GM21367 (cell line): ENCODE measurements around the gene CLEC2B.
"Not testable (repeated sequence)": the region's sequence is repeated elsewhere in the genome, so short reads cannot be mapped to it uniquely, and the experiment has no call there.

ENCODE experiments used
- ATAC-seq: cut with Tn5 transposase; IDR thresholded peaks from one replicate; pipeline ENCODE4 v1.9.1; 2021; ENCODE audit not compliant: unreplicated experiment

CLEC2B gene

GRCh38 chr12:9869307-9870161, at the start of gene CLEC2B:
Gene CLEC2B (minus strand): TSS chr12:9869354.
- ATAC-seq: no peak

GRCh38 chr12:9911708-9912107, 42.6 kb upstream of the CLEC2B start:
- ATAC-seq: no peak

GRCh38 chr12:9910716-9911421, 41.7 kb upstream of the CLEC2B start:
- ATAC-seq: no peak

GRCh38 chr12:9909724-9910123, 40.6 kb upstream of the CLEC2B start:
- no peak for ATAC-seq

- ATAC-seq: no peak
These were observed 39.2 kb upstream of the CLEC2B start for GRCh38 chr12:9908350-9908749.

GRCh38 chr12:9907769-9908168, 38.6 kb upstream of the CLEC2B start:
- no peak for ATAC-seq

GRCh38 chr12:9906873-9907272, 37.7 kb upstream of the CLEC2B start:
- ATAC-seq: no peak

- no peak for ATAC-seq
These were observed 33.5 kb upstream of the CLEC2B start for GRCh38 chr12:9902539-9903228.

GRCh38 chr12:9900930-9901329, 31.8 kb upstream of the CLEC2B start:
- ATAC-seq: no peak

GRCh38 chr12:9899209-9899608, 30.1 kb upstream of the CLEC2B start:
- ATAC-seq: no peak

- no peak for ATAC-seq
These were observed 28.4 kb upstream of the CLEC2B start for GRCh38 chr12:9897535-9897934.

GRCh38 chr12:9895215-9895971, 26.2 kb upstream of the CLEC2B start:
- no peak for ATAC-seq

- no peak for ATAC-seq
These were observed 19.6 kb upstream of the CLEC2B start for GRCh38 chr12:9888665-9889273.

GRCh38 chr12:9883175-9883574, 14.0 kb upstream of the CLEC2B start:
- no peak for ATAC-seq

- ATAC-seq: no peak
These were observed 12.8 kb upstream of the CLEC2B start for GRCh38 chr12:9881988-9882387.

- ATAC-seq: no peak
These were observed 12.1 kb upstream of the CLEC2B start, which contains the start of gene KLRF2 for GRCh38 chr12:9881246-9881645. Gene KLRF2 (plus strand): TSS chr12:9881489. CDS start chr12:9881596, 107 bp downstream.

GRCh38 chr12:9880532-9881078, 11.5 kb upstream of the CLEC2B start:
- no peak for ATAC-seq

GRCh38 chr12:9876120-9876519, 7.0 kb upstream of the CLEC2B start:
- not testable (repeated sequence) for ATAC-seq

GRCh38 chr12:9872742-9873141, 3.6 kb upstream of the CLEC2B start:
- ATAC-seq: no peak

- no peak for ATAC-seq
These were observed 3.0 kb upstream of the CLEC2B start for GRCh38 chr12:9872162-9872561.
